Hepatic stellate cell (primary cell): ENCODE measurements around the gene PLSCR3.

ENCODE experiments used
- DNase-seq: peaks from one replicate; pipeline ENCODE4 v3.0.0; 2011; ENCODE audit warnings: low spot score

PLSCR3 gene

GRCh38 chr17:7347630-7348477 is 46.5 kb downstream of the PLSCR3 start:
- no peak for DNase-seq

GRCh38 chr17:7346761-7347614 is 47.3 kb downstream of the PLSCR3 start:
- no peak for DNase-seq

DNA sequence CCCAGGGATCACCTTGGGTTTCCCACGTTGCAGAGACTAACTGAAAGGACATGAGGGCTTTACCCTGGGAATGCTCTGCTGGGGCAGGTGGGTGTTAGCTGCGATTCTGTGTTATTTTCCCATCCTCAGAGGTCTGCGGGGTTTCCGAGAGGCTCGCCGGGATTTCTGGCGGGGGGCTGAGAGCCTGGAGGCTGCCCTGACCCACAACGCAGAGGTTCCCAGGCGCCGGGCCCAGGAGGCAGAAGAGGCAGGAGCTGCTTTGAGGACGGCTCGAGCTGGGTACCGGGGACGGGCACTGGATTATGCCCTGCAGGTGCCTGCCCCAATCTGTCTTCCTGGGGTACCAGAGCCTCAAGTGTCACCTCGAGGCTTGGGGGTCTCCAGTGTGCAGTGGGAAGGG is 51.1 kb downstream of the PLSCR3 start:
- no peak for DNase-seq

DNA sequence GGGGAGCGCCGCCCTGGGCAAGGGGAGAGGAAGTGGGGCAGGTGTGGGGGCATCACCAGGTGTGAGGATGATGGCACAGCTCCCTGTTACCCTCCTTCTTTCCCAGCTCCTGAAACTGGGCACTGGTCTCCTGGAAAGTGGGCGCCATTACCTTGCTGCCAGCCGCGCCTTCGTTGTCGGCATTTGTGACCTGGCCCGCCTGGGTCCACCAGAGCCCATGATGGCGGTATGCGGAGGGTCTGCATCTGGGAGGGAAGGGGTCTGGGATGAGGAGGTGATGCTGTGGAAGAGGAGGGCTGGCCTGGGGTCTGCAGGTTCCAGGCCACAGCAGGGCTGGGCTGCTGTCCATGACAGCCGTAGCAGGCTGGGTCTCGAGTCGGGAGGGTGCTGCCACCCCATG is 52.5 kb downstream of the PLSCR3 start:
- no peak for DNase-seq

GRCh38 chr17:7340179-7340578 is 54.1 kb downstream of the PLSCR3 start:
- no peak for DNase-seq
